ENCODE data around the gene MYO1D.
"Not testable (repeated sequence)": the region's sequence is repeated elsewhere in the genome, so short reads cannot be mapped to it uniquely, and the experiment has no call there.

Gene MYO1D

DNA sequence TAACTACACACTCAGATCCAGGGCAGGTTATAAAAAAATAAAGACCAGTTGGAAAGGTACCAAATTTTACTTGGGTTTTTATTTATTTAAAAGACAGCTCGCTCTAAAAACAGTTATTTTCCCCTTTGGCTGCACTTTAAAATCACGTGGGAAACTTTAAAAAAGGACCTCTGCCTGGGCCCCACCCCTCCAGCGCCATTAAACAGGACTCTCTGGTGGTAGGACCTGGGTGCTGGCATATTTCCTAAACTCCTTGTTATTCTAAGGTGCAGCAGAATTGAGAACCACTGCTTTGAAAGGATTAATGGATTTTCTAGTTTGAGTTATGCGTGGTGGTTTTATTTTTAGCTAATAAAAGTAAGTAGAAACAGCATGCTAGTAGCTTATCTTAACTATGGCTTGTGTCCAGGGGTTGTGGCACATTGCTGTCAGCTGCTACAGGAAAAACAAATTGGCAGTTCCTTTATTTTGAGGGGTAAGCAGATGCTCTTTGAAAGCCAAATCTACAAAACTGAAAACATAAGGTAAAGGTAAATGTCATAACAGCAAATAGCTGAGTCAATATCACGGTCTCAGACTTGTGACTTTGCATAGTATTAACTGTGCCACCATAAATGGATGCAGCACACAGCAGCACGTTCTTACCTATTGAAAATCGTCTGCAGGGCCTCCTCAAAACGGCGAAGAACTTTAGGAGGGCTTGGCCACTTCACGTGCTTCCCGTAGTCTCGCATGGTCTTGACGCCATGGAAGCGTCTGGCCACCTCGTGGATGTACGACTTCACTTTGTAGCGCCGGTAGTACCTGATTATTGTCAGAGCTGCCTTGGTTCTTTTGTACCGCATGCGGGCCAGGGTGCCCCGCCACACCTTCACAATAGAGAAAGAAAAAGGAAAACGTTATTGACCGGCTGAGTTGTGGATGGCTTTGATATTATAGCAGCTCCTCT is 218.2 kb downstream of the MYO1D start:
- DNase-seq = no peak

DNA sequence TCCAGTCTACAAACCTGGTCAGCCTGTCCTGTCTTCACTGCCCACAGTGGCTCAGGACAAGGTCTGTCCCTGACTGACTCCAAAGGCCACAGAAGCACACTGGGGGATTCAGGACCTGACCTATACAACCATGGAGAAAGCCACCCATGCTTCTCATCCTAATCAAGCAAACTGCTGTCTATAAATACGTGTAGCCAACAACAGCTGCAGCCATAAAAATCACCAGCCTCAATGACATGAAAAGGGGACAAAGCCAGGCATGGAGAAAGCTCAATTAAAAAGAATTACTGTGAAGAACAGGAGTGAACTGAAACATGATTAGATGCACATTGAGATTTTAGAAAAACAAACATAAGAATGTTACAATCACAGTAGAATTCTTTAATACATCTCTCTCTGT is 220.0 kb downstream of the MYO1D start:
- no peak for DNase-seq

DNA sequence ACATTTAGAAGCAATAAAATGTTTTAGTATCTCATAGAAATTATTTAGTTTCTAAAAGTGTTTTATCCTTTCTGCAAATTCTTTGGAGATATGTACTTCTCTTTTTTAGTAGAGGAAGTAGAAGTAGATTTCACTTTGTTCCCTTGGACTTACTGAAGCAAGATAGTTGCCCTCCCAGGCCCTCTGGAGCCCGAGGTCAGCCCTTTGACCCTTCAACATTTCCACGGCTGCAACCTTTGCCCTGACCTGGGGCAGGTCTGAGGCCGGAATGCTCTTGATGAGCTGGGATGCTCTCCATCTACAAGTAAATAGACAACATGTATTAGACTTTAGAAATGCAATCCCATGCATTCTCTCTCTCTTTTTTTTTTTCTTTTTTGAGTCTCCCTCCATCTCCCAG is 222.6 kb downstream of the MYO1D start:
- no peak for DNase-seq

DNA sequence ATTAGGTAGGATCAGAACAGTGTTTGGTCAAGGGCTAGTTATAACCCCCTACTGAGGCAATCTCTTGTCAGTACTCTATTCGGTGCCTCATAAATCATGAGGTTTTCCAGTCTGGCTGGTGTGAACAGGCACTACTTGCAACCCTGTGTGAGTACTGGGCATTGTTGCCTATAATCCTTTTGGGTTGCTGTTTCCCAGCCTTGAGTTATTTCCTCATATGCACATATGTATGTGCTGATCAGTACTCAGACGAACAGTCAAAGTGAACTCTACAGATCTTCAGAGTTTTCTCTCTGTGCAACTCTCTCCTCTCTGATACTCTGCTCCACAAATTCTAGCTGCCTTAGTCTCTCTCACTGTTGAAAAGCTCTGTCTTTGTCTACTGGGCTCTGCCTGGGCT is 225.8 kb downstream of the MYO1D start:
- DNase-seq = no peak

DNA sequence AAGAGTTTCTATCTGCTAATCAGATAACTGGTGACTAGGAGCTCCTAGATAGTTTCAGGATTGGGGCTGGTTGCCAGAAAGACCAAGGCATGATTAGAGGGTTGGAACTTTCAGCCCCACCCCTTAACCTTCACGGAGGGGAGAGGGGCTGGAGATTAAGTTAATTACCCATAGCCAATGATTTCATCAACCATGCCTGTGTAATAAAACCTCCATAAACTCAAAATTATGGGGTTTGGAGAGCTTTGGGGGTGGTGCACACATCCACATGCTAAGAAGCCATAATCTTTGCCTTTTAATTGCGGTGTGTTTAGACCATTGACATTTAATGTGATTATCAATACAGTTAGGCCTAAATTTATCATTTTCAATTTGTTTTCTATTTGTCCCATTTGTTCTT is 228.5 kb downstream of the MYO1D start:
- DNase-seq = no peak

DNA sequence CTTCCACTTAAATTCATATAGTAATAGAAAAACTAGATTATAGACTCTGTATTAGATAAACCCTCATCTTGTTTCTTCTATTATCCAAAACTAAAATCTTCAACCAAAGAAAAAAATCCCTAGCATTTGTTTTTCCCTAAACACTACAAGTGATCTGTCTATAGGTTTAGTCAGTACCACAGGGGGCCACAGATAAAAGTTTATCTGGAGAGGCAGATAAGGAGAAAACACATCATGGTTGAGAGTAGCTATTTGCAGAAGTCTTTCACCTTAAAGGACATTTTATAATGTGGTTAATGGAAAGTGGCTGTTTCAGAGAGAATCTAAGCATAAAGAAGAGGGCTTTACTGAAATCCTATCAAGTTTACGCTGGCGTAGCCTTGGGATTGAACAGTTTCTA is 230.0 kb downstream of the MYO1D start:
- DNase-seq = no peak

DNA sequence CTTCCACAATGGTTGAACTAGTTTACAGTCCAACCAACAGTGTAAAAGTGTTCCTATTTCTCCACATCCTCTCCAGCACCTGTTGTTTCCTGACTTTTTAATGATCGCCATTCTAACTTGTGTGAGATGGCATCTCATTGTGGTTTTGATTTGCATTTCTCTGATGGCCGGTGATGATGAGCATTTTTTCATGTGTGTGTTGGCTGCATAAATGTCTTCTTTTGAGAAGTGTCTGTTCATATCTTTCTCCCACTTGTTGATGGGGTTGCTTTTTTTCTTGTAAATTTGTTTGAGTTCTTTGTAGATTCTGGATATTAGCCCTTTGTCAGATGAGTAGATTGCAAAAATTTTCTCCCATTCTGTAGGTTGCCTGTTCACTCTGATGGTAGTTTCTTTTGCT is 235.4 kb downstream of the MYO1D start:
- DNase-seq = not testable (repeated sequence)

DNA sequence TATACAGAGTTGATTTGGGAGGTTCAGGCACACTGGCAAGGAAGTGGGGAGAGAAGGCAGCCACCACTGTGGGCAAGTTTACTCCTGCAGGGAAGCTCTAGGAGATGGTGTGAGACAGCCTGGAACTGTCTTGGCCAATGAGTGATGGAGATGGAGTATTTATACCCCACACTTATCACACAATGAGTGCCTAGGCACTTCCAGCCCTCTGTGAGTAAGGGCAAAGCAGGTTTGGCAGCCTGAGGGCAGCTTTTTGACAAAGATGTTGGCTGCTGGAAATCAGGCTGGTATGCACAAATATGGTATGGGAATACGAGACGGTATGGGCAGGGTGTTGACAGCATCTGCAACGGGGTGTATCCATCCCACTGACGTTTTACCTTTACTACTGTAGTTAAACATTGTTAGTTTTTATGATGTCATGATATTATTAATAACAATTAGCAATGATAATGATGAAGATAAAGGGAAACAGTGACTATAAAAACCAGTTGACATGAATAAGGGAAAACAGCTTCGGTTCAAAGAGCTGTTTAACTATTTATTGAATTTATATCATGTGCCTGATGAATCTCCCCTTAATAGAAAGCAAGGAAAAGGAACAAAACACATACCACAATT is 240.2 kb downstream of the MYO1D start:
- DNase-seq = no peak

DNA sequence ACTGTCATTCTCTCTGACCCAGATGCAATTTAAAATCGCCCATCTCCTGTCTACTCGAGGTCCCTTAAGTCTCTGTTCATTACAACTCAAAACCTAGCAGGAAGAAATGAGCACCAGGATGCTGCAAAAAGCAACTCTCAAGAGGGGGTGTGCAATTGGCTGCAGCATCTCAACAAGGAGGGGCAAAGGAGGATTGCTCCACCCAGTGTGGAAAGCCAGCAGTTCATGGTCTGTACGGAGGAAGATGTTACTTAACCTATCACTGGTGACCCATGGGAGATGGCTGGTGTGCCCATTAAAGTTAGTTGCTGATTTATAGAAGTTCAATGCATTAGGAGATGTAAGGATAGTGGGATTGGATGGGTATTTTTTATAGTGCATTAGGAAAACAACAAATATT is 242.8 kb downstream of the MYO1D start:
- DNase-seq = no peak

DNA sequence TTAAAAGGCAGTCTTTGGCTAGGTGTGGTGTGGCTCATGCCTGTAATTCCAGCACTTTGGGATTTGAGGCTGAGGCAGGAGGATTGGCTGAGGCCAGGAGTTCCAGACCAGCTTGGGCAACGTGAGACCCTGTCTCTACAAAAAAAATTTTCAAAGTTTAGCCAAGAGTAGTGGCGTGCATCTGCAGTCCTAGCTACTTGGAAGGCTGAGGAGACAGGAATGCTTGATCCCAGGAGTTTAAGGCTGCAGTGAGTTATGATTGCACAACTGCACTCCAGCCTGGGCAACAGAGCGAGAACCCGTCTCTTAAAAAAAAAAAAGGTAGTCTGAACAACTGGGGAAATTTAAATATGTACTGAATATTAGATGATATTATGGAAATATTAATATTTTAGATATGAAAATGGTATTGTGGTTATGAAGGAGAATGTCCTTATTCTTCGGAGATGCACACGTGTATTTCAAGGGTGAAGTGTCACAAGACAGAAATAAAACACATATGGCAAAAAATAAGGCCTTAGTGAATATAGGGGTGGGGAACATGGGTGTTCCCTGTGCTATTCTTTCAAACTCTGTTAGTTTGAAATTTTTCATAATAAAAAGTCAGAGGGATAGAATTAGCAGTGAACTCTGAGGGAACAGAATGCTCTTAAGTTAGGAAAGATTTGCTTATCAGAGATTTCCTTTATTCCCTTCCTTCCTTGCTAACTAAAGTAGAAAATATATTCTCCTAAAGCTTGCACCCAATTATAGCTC is 245.4 kb downstream of the MYO1D start:
- DNase-seq = no peak

DNA sequence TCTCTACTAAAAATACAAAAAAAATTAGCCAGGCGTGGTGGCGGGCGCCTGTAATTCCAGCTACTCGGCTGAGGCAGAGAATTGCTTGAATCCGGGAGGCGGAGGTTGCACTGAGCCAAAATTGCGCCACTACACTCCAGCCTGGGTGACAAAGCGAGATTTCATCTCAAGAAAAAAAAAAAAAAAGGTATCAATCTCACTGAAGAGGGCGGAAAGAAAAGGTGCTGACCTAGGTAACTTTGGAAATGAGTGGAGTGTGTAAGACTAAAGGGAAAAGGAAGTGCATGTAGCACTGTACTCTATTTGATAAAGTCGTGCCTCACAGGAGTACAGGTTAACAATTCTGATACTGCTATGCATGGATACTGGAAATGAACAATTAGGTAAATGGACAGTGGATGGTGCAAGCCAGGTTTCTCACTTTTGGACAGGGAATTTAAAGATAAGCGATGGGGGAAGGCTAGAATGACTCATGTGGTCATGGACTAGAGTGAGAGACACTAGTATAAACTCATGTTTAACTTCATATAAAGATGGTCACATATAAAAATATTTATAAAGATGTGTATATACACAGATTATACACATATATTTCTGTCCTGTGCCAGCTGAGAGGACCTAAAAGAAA is 247.2 kb downstream of the MYO1D start:
- DNase-seq = no peak

DNA sequence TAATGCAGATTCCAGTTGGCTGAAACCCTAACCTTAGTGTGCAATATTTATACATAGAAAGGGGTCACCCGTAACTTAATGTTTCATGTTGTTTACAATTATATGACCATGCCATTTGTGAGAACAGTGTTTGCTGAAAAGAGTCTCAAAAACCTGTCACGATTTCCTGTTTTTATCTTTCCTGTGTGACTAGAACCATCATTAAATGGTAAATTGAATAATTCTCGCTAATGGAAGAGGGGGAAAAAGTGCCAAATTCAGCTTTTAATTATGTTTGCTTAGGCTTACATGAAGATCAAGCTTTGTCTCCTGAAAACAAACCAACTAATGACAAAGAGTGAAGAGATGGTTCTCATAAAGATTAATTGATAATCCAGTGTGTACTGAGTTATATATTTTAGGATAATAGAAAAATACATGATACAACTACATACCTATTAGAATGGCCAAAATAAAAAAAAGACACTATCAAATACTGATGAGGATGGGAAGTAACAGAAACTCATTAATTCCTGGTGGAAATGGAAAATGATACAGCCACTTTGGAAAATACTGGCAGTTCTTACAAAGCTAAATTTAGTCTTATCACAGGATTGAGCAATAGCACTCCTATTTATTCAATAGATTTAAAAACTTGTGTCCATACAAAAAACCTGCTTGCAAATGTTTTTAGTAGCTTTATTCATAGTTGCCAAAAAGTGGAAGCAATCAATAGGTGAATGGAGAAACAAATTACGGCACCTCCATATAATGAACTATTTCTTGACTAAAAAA is 248.5 kb downstream of the MYO1D start:
- no peak for DNase-seq

DNA sequence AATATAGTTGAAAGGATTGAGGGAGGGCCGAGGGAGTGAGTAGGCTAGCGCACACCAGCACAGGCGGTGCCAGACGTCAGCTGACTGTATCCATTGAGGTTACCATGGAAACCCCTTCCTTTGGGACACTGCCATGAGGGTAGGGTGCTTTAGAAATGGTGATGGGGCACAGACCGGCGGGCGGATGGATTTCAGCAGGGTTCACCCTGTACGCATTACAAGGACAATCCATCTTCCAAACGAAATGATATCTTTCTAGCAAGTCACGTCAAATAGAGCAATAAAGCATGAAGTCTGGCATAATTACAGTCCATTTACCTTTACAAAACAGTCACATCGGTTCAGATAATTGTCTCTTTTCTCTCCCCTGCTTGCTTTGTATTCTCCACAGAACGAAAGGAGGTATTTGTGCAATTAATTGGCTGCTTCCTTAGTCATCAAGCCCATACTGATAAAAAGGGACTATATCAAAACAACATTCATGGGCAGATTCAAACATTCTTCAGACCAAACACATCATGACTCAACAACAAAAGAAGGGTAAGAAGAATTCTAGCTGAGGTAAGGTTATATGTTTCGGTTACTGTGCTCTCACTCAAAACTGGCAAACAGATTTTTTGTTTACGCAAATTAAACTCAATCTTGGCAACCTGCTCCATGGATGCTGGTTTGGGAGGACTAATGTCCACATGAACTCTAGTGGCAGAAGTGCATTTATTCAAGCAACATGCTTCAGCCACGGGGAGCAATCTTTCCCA is 249.5 kb downstream of the MYO1D start:
- DNase-seq = no peak

DNA sequence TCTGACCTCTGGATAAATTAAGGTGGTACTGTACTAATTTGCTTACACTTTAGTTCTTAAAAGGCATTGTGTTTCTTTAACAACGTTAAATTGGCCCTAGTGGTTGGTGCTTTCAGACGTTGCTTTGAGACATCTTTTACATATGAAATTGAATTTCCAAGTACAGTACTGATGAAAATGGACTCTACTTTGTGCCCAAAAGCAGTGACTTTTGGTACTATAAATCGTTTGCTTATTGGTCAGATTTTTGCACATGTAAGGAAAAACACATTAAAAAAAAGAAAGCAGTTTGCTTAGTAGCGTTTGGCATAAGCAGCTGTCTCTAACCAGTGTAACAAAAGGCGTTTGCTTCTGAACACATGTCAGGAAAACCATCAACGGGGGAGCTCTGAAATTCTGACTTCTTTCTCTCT is 250.5 kb downstream of the MYO1D start:
- no peak for DNase-seq

DNA sequence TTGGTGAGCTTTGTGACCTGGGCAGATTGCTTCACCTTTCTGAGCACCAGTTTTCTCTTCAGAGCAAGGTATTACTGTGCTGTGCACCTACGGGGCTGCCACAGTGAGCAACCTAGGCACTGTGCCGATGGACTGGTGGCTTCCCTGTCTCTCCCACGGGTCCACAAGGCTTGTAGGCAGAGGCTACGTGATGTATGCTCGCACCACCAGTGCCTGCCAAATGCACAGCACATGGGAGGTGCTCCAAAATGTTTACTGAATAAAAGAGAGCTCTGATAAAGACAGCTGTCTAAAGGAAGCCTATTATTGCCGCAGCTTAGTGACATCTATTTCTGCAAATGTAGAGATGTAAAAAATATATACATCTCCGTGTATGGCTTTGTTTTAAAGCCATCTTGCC is 251.0 kb downstream of the MYO1D start:
- DNase-seq = no peak

DNA sequence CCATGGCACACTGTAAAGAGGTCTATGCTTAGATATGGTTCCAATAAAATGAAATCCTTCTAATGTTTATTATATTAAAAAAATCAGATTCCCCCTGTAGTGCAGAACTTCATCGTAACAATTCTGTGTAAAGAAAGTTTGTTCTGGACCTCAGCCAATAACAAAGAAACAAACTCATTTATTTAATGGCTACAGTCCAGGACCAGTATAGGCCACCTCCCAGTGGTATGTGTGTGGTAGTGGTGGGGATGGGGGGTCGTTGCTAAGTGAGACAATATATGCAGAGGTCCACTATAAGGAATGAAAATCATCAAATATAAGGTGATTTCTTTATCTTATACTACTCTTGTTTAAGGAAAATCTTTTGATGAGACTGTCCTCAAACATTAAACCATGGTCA is 253.7 kb downstream of the MYO1D start:
- DNase-seq = no peak

DNA sequence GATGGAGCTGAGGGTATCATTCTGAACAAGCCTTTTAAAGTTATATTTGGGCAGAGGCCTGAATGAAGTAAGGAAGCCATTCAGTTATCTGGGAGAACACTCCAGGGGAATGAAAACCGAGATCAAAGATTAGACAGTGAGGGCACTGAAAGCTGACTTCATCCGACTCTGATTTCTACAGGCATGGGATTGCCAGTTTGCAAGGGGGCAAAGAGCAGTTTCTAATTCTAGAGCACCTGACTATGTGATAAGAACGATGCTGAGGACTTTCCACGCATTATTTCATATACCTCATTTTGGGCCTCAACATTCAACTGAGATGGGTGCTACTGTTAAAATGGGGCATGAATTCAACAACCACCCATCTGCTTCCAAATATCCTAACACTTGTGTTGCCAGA is 254.4 kb downstream of the MYO1D start:
- DNase-seq = no peak

DNA sequence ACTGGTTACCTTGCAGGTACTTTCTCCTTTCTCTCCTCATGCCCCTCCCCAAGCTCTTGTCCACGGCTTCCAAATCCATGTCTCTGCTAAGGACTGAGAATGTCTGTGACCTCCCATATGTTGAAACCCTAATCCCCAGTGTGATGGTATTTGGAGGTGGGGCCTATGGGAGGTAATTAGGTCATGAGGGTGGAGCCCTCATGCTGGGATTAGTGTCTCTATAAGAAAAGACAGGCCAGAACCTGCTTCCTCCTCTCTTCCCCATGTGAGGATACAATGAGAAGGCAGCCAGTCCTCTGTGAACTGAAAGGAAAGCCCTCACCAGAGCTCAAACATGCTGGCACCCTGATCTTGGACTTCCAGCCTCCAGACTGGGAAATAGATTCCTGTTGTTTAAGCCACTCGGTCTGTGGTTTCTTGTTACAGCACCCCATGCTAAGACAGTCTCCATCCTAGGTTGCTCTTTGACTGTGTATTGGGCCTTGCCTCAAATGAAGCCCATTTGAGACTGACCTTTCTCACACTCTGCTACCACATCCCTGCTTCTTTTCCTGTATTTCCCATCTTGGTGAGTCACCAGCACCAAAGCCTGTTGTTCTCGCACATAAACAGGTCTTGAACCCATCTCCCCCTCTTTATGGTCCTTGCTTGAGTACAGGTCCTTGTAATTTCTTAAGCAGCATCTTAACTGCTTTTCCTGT is 255.2 kb downstream of the MYO1D start:
- DNase-seq = no peak

DNA sequence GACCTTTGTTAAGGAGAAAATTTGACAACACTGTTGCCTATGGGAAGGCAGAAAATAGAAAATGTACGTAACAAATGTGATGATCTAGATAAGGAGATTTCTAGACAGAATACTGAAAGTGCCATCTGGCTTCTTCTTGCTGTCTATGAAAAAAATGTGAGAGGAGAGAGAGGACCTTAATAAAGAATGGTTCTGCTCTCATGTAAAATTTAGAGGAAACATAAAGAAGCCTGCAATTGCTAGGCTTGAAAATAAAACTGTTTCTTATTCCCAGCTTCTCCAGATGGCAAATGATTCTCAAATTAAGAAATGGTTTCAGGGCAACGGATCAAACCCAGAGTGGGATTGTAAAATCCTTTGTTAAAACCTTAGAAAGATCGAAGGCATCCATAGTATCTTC is 261.6 kb downstream of the MYO1D start:
- no peak for DNase-seq

DNA sequence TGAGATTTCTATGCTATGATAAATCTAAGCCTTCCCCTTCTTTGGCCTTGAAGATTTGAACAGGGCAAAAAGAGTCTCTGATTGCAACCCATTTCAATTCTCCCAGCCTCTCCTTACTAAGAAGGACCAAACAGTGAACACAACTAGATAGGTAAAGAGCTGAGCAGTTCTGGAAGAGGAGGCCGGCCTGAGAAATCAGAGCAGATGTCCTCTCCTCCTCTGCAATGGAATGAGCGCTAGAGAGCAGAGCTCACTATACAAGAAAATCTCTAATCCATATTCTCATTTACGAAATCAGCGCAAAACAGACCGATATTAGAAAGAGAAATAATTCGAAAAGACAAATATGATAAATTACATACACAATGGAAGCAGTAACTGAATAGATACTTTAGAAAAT is 266.0 kb downstream of the MYO1D start:
- DNase-seq = no peak

All from Kasumi-1 (cell line).